Measurements from ENCODE around the gene AGMO.

DNA sequence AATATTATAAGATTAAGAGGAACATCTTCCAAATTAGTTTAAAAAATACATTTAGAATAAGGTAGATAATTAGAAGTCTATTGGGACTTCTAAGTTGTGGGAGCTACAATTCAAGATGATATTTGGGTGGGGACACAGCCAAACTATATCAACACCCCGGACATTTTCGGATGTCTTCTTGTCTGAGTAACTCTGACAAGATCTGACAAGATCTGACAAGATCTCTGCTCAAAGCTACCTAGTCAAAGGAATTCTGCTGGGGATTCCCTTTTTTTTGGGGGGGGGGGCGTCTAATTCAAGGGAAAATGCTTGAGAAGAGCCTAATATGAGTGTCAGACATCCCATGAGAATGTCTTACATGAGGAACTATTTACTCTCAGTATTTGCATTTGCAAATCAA is 5.2 kb upstream of the AGMO start:
- TF ChIP-seq, protein P1, sequence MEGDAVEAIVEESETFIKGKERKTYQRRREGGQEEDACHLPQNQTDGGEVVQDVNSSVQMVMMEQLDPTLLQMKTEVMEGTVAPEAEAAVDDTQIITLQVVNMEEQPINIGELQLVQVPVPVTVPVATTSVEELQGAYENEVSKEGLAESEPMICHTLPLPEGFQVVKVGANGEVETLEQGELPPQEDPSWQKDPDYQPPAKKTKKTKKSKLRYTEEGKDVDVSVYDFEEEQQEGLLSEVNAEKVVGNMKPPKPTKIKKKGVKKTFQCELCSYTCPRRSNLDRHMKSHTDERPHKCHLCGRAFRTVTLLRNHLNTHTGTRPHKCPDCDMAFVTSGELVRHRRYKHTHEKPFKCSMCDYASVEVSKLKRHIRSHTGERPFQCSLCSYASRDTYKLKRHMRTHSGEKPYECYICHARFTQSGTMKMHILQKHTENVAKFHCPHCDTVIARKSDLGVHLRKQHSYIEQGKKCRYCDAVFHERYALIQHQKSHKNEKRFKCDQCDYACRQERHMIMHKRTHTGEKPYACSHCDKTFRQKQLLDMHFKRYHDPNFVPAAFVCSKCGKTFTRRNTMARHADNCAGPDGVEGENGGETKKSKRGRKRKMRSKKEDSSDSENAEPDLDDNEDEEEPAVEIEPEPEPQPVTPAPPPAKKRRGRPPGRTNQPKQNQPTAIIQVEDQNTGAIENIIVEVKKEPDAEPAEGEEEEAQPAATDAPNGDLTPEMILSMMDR (IDR thresholded peaks at IDR 0.05; ENCODE audit: insufficient read depth, low read length, poor library complexity, severe bottlenecking) = no peak
- TF ChIP-seq EZH2phosphoT487 (conservative IDR thresholded peaks at IDR 0.05; ENCODE audit: low read length) = no peak

All from SU-DHL-6 (cell line).